HCT116 (cell line): ENCODE data around the gene GHR.

Experiments
- CTCF ChIP-seq, 3 experiments: fragments of 200-600 bp in 1 of 3; sonication (generic) in 1 of 3; IDR thresholded peaks in 2 of 3; conservative IDR thresholded peaks in 1 of 3; 2 replicates each; pipeline ENCODE4 v1.5.1; 2012 to 2017; ENCODE audit warnings: low read depth in 2 of 3, low read length in 2 of 3, antibody characterized with exemption in 1 of 3, borderline replicate concordance in 1 of 3, control low read depth in 1 of 3, mild to moderate bottlenecking in 1 of 3, mixed read lengths in 1 of 3, mixed run types in 1 of 3, moderate library complexity in 1 of 3; ENCODE audit not compliant: insufficient read depth in 1 of 3
- ELF1 ChIP-seq: IDR thresholded peaks from 2 replicates; pipeline ENCODE4 v1.6.1; 2012; ENCODE audit warnings: low read depth, borderline replicate concordance
- EZH2 ChIP-seq: fragments of 200-600 bp; sonication (generic); IDR thresholded peaks from 2 replicates; pipeline ENCODE4 v1.6.1; 2017; ENCODE audit warnings: antibody characterized with exemption, mixed run types
- EZH2phosphoT487 ChIP-seq: fragments of 200-600 bp; IDR thresholded peaks from 2 replicates; pipeline ENCODE4 v1.6.1; 2018; ENCODE audit warnings: antibody characterized with exemption, borderline replicate concordance
- POLR2A ChIP-seq: IDR thresholded peaks from 2 replicates; pipeline ENCODE4 v1.7.0; 2011; ENCODE audit warnings: borderline replicate concordance; ENCODE audit not compliant: insufficient read depth, insufficient read length; ENCODE audit errors: extremely low read depth
- POLR2AphosphoS5 ChIP-seq: IDR thresholded peaks from 2 replicates; pipeline ENCODE4 v1.6.1; 2011; ENCODE audit warnings: mild to moderate bottlenecking, low read depth, low read length, moderate library complexity
- RAD21 ChIP-seq: IDR thresholded peaks from 2 replicates; pipeline ENCODE4 v1.6.1; 2012; ENCODE audit warnings: low read depth, mild to moderate bottlenecking
- REST ChIP-seq: IDR thresholded peaks from 2 replicates; pipeline ENCODE4 v1.6.1; 2012; ENCODE audit warnings: low read depth
- SP1 ChIP-seq: IDR thresholded peaks from 2 replicates; pipeline ENCODE4 v1.6.1; 2012; ENCODE audit warnings: low read depth
- TCF7L2 ChIP-seq: IDR thresholded peaks from 2 replicates; pipeline ENCODE4 v1.7.0; 2011; ENCODE audit warnings: borderline replicate concordance, inconsistent platforms; ENCODE audit not compliant: insufficient read depth, insufficient read length; ENCODE audit errors: extremely low read depth
- YY1 ChIP-seq: IDR thresholded peaks from 2 replicates; pipeline ENCODE4 v1.6.1; 2011; ENCODE audit warnings: low read length, low read depth, moderate library complexity, mild to moderate bottlenecking; ENCODE audit not compliant: insufficient replicate concordance; ENCODE audit errors: extremely low read depth

GRCh38 chr5:42483472-42484154 is 60.4 kb downstream of the GHR start:
- TF ChIP-seq CTCF (IDR thresholded peaks at IDR 0.05 in 2 of 3, conservative IDR thresholded peaks at IDR 0.05 in 1 of 3; ENCODE audit: borderline replicate concordance in 1 of 3, insufficient read depth in 1 of 3, low read depth in 2 of 3, low read length in 2 of 3) (no peak), TCF7L2 (no peak), RAD21 (no peak), EZH2 (no peak), REST (no peak), EZH2phosphoT487 (no peak), YY1 (no peak), SP1 (no peak), POLR2AphosphoS5 (no peak), POLR2A (no peak), ELF1 (no peak)
